Activated CD8-positive, alpha-beta T cell treated with anti-CD3 and anti-CD28 coated beads for 36 hours (primary cell): ENCODE results near the gene SPECC1. TPM values are rescaled to one million over a fixed set of nuclear protein-coding genes. Genes with fewer than 3 reads are reported as not detected.

Experiments used
- ATAC-seq: fragments of 200-7000 bp; cut with Tn5 transposase; one replicate; pipeline ENCODE4 v1.10.0; 2021; ENCODE audit warnings: mild to moderate bottlenecking, moderate library complexity
- CTCF ChIA-PET: fragments of 350-600 bp; sonication (Branson Sonifier 250); formaldehyde crosslinking; loops from one replicate; lab custom pipeline; 2021; ENCODE audit warnings: antibody characterized with exemption; lab: Charles Lee
- POLR2A ChIA-PET: fragments of 350-600 bp; sonication (Branson Sonifier 250); formaldehyde crosslinking; loops from one replicate; lab custom pipeline; 2021; ENCODE audit warnings: antibody characterized with exemption; lab: Charles Lee
- DNase-seq: peaks from one replicate; pipeline ENCODE4 v3.0.0-alpha.2; 2020
- H3K27ac Mint-ChIP-seq: one replicate; pipeline ENCODE4 v1.8.0; 2021; ENCODE audit warnings: mild to moderate bottlenecking, mixed read lengths
- H3K27me3 Mint-ChIP-seq: one replicate; pipeline ENCODE4 v1.8.0; 2021; ENCODE audit warnings: mixed read lengths
- H3K36me3 Mint-ChIP-seq: one replicate; pipeline ENCODE4 v1.8.0; 2021; ENCODE audit warnings: low read depth, mixed read lengths
- H3K4me1 Mint-ChIP-seq: one replicate; pipeline ENCODE4 v1.8.0; 2021; ENCODE audit warnings: low read depth, mixed read lengths
- H3K4me3 Mint-ChIP-seq: one replicate; pipeline ENCODE4 v1.8.0; 2021; ENCODE audit warnings: mild to moderate bottlenecking, moderate library complexity, mixed read lengths
- H3K9me3 Mint-ChIP-seq: one replicate; pipeline ENCODE4 v1.8.0; 2021; ENCODE audit warnings: mixed read lengths
- intact Hi-C: fragments of 100-400 bp; cut with micrococcal nuclease; formaldehyde crosslinking; loops from one replicate; pipeline ENCODE4 v1.10.0; 2022
- total RNA-seq, 2 experiments: library from RNA; stranded (reverse); gene quantifications; one replicate each; pipeline ENCODE4 v1.2.3, GENCODE V29; 2021
- TF ChIP-seq, protein P1 (sequence below): fragments of 200-600 bp; IDR thresholded peaks from one replicate; pipeline ENCODE4 v1.8.0; 2022; ENCODE audit warnings: antibody characterized with exemption, mild to moderate bottlenecking

Gene SPECC1
- total RNA-seq, 2 experiments from 2014 or later, result 9.9 to 10.3 TPM

DNA sequence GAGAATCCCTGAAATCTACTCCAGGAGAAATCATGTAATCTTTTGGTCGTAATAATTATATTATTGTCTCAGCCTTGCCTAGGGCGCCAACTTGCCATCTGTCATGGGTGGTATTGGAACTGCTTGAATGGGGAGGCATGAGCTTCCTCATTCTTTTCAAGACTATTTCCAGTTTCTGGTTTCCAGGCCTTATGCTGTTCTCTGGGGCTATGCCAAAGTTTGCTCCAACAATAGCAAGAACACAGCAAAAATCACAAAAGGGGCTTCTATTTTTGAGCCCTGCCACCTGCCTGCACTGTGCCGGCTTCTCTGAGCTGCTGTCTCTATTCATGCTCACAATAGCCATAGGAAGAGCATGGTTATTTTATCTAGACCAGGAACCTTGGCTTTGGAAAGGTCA is 111.7 kb downstream of the SPECC1 start:
- Mint-ChIP-seq H3K9me3 (no peaks in the 10 kb centered on the region), H3K27me3 (peaks cover 1% of the 10 kb centered on the region), H3K4me1 (peaks cover 2% of the 10 kb centered on the region), H3K4me3 (no peak overlapping the region), H3K27ac (no peak overlapping the region), H3K36me3 (no peaks in the 10 kb centered on the region)
- ATAC-seq, result no peak
- POLR2A ChIA-PET, result no interaction called here
- CTCF ChIA-PET, result interaction anchor here (0.7 to 4.4 kb wide), 9 partner anchors 19 to 200 kb away, joined by 3 to 41 read pairs (median 8); no protein-coding TSS in a partner anchor
- TF ChIP-seq, protein P1, sequence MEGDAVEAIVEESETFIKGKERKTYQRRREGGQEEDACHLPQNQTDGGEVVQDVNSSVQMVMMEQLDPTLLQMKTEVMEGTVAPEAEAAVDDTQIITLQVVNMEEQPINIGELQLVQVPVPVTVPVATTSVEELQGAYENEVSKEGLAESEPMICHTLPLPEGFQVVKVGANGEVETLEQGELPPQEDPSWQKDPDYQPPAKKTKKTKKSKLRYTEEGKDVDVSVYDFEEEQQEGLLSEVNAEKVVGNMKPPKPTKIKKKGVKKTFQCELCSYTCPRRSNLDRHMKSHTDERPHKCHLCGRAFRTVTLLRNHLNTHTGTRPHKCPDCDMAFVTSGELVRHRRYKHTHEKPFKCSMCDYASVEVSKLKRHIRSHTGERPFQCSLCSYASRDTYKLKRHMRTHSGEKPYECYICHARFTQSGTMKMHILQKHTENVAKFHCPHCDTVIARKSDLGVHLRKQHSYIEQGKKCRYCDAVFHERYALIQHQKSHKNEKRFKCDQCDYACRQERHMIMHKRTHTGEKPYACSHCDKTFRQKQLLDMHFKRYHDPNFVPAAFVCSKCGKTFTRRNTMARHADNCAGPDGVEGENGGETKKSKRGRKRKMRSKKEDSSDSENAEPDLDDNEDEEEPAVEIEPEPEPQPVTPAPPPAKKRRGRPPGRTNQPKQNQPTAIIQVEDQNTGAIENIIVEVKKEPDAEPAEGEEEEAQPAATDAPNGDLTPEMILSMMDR, result no peak
- DNase-seq, result no peak
- intact Hi-C loops, result loop anchor here (2.0 to 10.0 kb wide), 2 partner anchors 106 to 194 kb away; no protein-coding TSS in a partner anchor

DNA sequence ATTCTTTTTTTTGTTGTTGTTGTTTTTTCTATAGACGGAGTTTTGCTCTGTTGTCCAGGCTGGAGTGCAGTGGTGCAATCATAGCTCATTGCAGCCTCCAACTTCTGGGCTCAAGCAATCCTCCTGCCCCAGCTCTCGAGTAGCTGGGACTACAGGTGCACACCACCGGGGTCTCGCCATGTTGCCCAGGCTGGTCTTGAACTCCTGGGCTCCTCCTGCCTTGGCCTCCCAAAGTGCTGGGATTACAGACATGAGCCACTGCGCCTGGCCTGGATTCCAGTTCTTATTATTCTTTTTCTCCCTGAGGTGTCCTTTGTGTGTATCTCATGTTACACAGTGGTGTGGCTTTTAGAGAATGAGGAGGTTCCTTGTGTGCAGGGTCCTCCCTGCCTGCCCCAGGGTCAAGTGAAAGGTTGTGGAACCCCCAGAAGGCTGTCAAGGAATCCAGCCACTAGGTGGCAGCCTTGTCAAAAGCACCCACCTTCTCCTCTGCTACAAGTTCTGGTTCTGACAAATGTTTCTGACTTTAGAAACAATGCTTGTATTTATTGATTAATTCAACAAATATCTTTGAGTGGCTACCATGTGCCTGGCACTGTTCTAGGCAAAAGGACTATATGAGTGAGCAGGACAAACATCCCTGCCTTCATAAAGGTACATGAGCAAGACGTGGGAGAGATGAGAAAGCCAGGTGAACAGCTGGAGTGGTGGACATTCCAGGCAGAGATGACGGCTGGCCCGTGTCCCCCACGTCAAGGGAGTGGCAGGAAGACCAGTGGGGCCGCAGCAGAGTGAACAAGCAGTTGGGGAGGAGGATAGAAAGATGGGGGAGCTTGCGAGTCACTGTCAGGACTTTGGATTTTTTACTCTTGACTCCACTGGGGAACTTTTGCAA is 112.4 kb downstream of the SPECC1 start:
- ChIA-PET CTCF (interaction anchor here (0.6 to 4.4 kb wide), 27 partner anchors 9 to 199 kb away, joined by 3 to 41 read pairs (median 4); no protein-coding TSS in a partner anchor), POLR2A (interaction anchor here (0.6 kb wide), 1 partner anchor 1478 kb away, joined by 3 read pairs; no protein-coding TSS in a partner anchor)
- TF ChIP-seq, protein P1, result peak; percentile 97
- DNase-seq (peak; percentile 82), ATAC-seq (peak; percentile 75)
- no peak overlapping the region for H3K27ac Mint-ChIP-seq
- intact Hi-C loops, result loop anchor here (2.0 to 10.0 kb wide), 2 partner anchors 105 to 193 kb away; no protein-coding TSS in a partner anchor
- no peak overlapping the region for H3K4me3 Mint-ChIP-seq
- H3K9me3 Mint-ChIP-seq, result no peaks in the 10 kb centered on the region
- H3K27me3 Mint-ChIP-seq, result peaks cover 1% of the 10 kb centered on the region
- H3K36me3 Mint-ChIP-seq, result no peaks in the 10 kb centered on the region
- H3K4me1 Mint-ChIP-seq, result peaks cover 2% of the 10 kb centered on the region

DNA sequence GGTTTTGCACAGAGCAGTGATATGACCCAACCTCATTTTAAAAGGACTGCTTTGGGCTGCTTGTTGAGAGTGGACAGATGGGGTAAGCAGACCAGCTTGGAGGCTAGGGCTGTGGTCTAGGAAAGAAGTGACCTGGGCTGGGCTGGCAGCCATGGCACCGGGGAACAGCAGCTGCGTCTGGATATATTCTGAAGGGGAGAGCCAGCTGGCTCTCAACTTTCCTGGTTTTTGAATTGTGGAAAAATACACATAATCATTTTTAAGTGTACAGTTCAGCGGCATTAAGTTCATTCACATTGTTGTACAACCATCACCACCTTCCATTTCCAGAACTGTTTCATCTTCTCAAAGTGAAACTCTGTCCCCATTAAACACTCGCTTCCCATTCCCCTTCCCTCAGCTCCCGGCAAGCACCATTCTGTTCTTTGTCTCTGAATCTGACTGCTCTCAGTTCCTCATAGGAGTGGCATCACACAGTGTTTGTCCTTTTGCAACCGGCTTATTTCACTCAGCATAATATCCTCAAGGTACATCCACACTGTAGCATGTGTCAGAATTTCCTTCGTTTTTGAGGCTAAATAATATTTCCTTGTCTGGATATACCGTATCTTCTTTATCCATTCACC is 113.2 kb downstream of the SPECC1 start:
- H3K27ac Mint-ChIP-seq, result no peak overlapping the region
- intact Hi-C loops, result loop anchor here (10.0 kb wide), 1 partner anchor 192 kb away; no protein-coding TSS in a partner anchor
- no peak overlapping the region for H3K4me3 Mint-ChIP-seq
- ChIA-PET CTCF (interaction anchor here (0.6 to 4.4 kb wide), 25 partner anchors 8 to 198 kb away, joined by 3 to 41 read pairs (median 4); no protein-coding TSS in a partner anchor), POLR2A (interaction anchor here (0.6 kb wide), 1 partner anchor 1477 kb away, joined by 3 read pairs; no protein-coding TSS in a partner anchor)
- no peaks in the 10 kb centered on the region for H3K9me3 Mint-ChIP-seq
- no peak for DNase-seq
- TF ChIP-seq, protein P1, result no peak
- ATAC-seq, result no peak
- H3K27me3 Mint-ChIP-seq, result peaks cover 1% of the 10 kb centered on the region
- no peaks in the 10 kb centered on the region for H3K4me1 Mint-ChIP-seq
- no peaks in the 10 kb centered on the region for H3K36me3 Mint-ChIP-seq

DNA sequence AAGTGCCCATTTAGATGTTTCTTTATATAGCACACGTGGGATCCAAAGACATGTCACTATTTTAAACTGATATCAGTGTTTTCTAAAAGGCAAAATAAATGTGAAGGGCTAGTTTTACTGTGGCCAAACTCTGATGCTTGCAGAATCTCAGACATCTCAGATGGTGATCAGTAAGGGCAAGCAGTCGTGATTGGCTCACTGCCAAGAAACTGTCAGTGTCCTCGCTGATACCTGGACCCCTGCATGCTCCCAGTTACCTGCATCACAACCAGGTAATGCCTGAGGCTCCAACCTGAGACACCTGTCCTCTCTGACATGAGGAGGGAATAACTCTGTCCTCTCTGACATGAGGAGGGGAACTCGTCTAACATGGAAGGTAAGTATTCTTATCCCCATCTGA is 114.0 kb downstream of the SPECC1 start:
- H3K4me1 Mint-ChIP-seq, result no peaks in the 10 kb centered on the region

More for the DNA sequence above, 114.0 kb downstream of the SPECC1 start:
- TF ChIP-seq, protein P1, result no peak
- no peaks in the 10 kb centered on the region for H3K36me3 Mint-ChIP-seq
- peaks cover 1% of the 10 kb centered on the region for H3K27me3 Mint-ChIP-seq
- intact Hi-C loops, result loop anchor here (10.0 kb wide), 1 partner anchor 192 kb away; no protein-coding TSS in a partner anchor
- no peak overlapping the region for H3K4me3 Mint-ChIP-seq
- ATAC-seq, result no peak
- ChIA-PET POLR2A (no interaction called here), CTCF (no interaction called here)
- no peak overlapping the region for H3K27ac Mint-ChIP-seq
- H3K9me3 Mint-ChIP-seq, result no peaks in the 10 kb centered on the region
- no peak for DNase-seq
